Stimulated activated memory B cell treated with anti-CD40 and anti-IgM and Interleukin-4, amounts not matched to agents 10 μg/mL and 1 μg/mL and 100 μg/mL, for 72 hours (primary cell): Measurements from ENCODE around the gene ZBTB18.

Experiments used
- ATAC-seq: fragments of 150-1000 bp; cut with Tn5 transposase; 2 replicates; pipeline ENCODE4 v1.10.0; 2021
- H3K27ac Mint-ChIP-seq: one replicate; pipeline ENCODE4 v1.8.0; 2022; ENCODE audit warnings: mild to moderate bottlenecking, mixed read lengths
- H3K27me3 Mint-ChIP-seq: one replicate; pipeline ENCODE4 v1.8.0; 2022; ENCODE audit warnings: mixed read lengths
- H3K36me3 Mint-ChIP-seq: one replicate; pipeline ENCODE4 v1.8.0; 2022; ENCODE audit warnings: mixed read lengths
- H3K4me1 Mint-ChIP-seq: one replicate; pipeline ENCODE4 v1.8.0; 2022; ENCODE audit warnings: mixed read lengths
- H3K4me3 Mint-ChIP-seq: one replicate; pipeline ENCODE4 v1.8.0; 2022; ENCODE audit warnings: mild to moderate bottlenecking, moderate library complexity, mixed read lengths
- H3K9me3 Mint-ChIP-seq: one replicate; pipeline ENCODE4 v1.8.0; 2022; ENCODE audit warnings: mixed read lengths

Gene ZBTB18

GRCh38 chr1:244049162-244050013, 1.7 kb upstream of the ZBTB18 start:
- no peaks in the 10 kb centered on the region for H3K27me3 Mint-ChIP-seq
- no peaks in the 10 kb centered on the region for H3K9me3 Mint-ChIP-seq
- ATAC-seq, result peak; percentile 16
- no peak overlapping the region for H3K27ac Mint-ChIP-seq
- peaks cover 23% of the 10 kb centered on the region for H3K4me1 Mint-ChIP-seq
- no peaks in the 10 kb centered on the region for H3K36me3 Mint-ChIP-seq
- peak overlapping the region; percentile 84 for H3K4me3 Mint-ChIP-seq

GRCh38 chr1:244050014-244050834, 859 bp upstream of the ZBTB18 start:
- Mint-ChIP-seq H3K9me3 (no peaks in the 10 kb centered on the region), H3K36me3 (no peaks in the 10 kb centered on the region), H3K4me1 (peaks cover 17% of the 10 kb centered on the region), H3K27me3 (no peaks in the 10 kb centered on the region), H3K27ac (no peak overlapping the region), H3K4me3 (peak overlapping the region; percentile 84)
- no peak for ATAC-seq

GRCh38 chr1:244052016-244052727, 1.1 kb downstream of the ZBTB18 start:
- Mint-ChIP-seq H3K27me3 (no peaks in the 10 kb centered on the region), H3K27ac (no peak overlapping the region), H3K9me3 (no peaks in the 10 kb centered on the region), H3K36me3 (peaks cover 4% of the 10 kb centered on the region), H3K4me1 (peaks cover 2% of the 10 kb centered on the region), H3K4me3 (no peak overlapping the region)
- ATAC-seq, result no peak

GRCh38 chr1:244052728-244053312, 1.7 kb downstream of the ZBTB18 start:
- no peak overlapping the region for H3K27ac Mint-ChIP-seq
- ATAC-seq, result no peak
- peaks cover 9% of the 10 kb centered on the region for H3K36me3 Mint-ChIP-seq
- H3K27me3 Mint-ChIP-seq, result no peaks in the 10 kb centered on the region
- peaks cover 8% of the 10 kb centered on the region for H3K4me1 Mint-ChIP-seq
- no peak overlapping the region for H3K4me3 Mint-ChIP-seq
- H3K9me3 Mint-ChIP-seq, result no peaks in the 10 kb centered on the region

GRCh38 chr1:244053831-244054230, 2.7 kb downstream of the ZBTB18 start:
- peaks cover 9% of the 10 kb centered on the region for H3K36me3 Mint-ChIP-seq
- no peaks in the 10 kb centered on the region for H3K27me3 Mint-ChIP-seq
- H3K27ac Mint-ChIP-seq, result no peak overlapping the region
- H3K9me3 Mint-ChIP-seq, result no peaks in the 10 kb centered on the region
- H3K4me1 Mint-ChIP-seq, result peaks cover 9% of the 10 kb centered on the region
- no peak for ATAC-seq
- no peak overlapping the region for H3K4me3 Mint-ChIP-seq

- no peak overlapping the region for H3K4me3 Mint-ChIP-seq
- no peaks in the 10 kb centered on the region for H3K9me3 Mint-ChIP-seq
- H3K4me1 Mint-ChIP-seq, result peaks cover 9% of the 10 kb centered on the region
- ATAC-seq, result no peak
- peaks cover 9% of the 10 kb centered on the region for H3K36me3 Mint-ChIP-seq
- H3K27ac Mint-ChIP-seq, result no peak overlapping the region
- no peaks in the 10 kb centered on the region for H3K27me3 Mint-ChIP-seq
These were observed 3.3 kb downstream of the ZBTB18 start for GRCh38 chr1:244054247-244054923.

GRCh38 chr1:244054924-244055263, 3.8 kb downstream of the ZBTB18 start:
- no peak for ATAC-seq
- H3K4me3 Mint-ChIP-seq, result no peak overlapping the region
- H3K27ac Mint-ChIP-seq, result no peak overlapping the region
- peaks cover 9% of the 10 kb centered on the region for H3K36me3 Mint-ChIP-seq
- no peaks in the 10 kb centered on the region for H3K9me3 Mint-ChIP-seq
- H3K27me3 Mint-ChIP-seq, result no peaks in the 10 kb centered on the region
- peaks cover 9% of the 10 kb centered on the region for H3K4me1 Mint-ChIP-seq

GRCh38 chr1:244056577-244056976, 5.5 kb downstream of the ZBTB18 start:
- Mint-ChIP-seq H3K4me3 (no peak overlapping the region), H3K4me1 (peaks cover 9% of the 10 kb centered on the region), H3K27me3 (no peaks in the 10 kb centered on the region), H3K36me3 (peaks cover 9% of the 10 kb centered on the region), H3K27ac (no peak overlapping the region), H3K9me3 (no peaks in the 10 kb centered on the region)
- no peak for ATAC-seq

- Mint-ChIP-seq H3K9me3 (no peaks in the 10 kb centered on the region), H3K36me3 (peaks cover 9% of the 10 kb centered on the region), H3K27me3 (no peaks in the 10 kb centered on the region), H3K27ac (no peak overlapping the region), H3K4me1 (peaks cover 9% of the 10 kb centered on the region), H3K4me3 (no peak overlapping the region)
- ATAC-seq, result no peak
These were observed 6.6 kb downstream of the ZBTB18 start for GRCh38 chr1:244057474-244058385.

- H3K27me3 Mint-ChIP-seq, result no peaks in the 10 kb centered on the region
- peaks cover 15% of the 10 kb centered on the region for H3K4me1 Mint-ChIP-seq
- H3K4me3 Mint-ChIP-seq, result no peak overlapping the region
- no peak for ATAC-seq
- H3K36me3 Mint-ChIP-seq, result peaks cover 9% of the 10 kb centered on the region
- H3K27ac Mint-ChIP-seq, result no peak overlapping the region
- no peaks in the 10 kb centered on the region for H3K9me3 Mint-ChIP-seq
These were observed 9.0 kb downstream of the ZBTB18 start for GRCh38 chr1:244060117-244060516.

GRCh38 chr1:244060686-244061085, 9.6 kb downstream of the ZBTB18 start:
- no peak for ATAC-seq
- H3K9me3 Mint-ChIP-seq, result no peaks in the 10 kb centered on the region
- H3K4me3 Mint-ChIP-seq, result no peak overlapping the region
- peaks cover 9% of the 10 kb centered on the region for H3K36me3 Mint-ChIP-seq
- no peak overlapping the region for H3K27ac Mint-ChIP-seq
- H3K27me3 Mint-ChIP-seq, result no peaks in the 10 kb centered on the region
- H3K4me1 Mint-ChIP-seq, result peaks cover 15% of the 10 kb centered on the region

GRCh38 chr1:244062156-244062725, 11.2 kb downstream of the ZBTB18 start:
- Mint-ChIP-seq H3K36me3 (peaks cover 5% of the 10 kb centered on the region), H3K27me3 (no peaks in the 10 kb centered on the region), H3K4me1 (peaks cover 13% of the 10 kb centered on the region), H3K27ac (no peak overlapping the region), H3K4me3 (no peak overlapping the region), H3K9me3 (no peaks in the 10 kb centered on the region)
- no peak for ATAC-seq

GRCh38 chr1:244063498-244063897, 12.4 kb downstream of the ZBTB18 start:
- H3K27ac Mint-ChIP-seq, result no peak overlapping the region
- H3K4me3 Mint-ChIP-seq, result no peak overlapping the region
- no peaks in the 10 kb centered on the region for H3K36me3 Mint-ChIP-seq
- no peaks in the 10 kb centered on the region for H3K9me3 Mint-ChIP-seq
- peaks cover 6% of the 10 kb centered on the region for H3K4me1 Mint-ChIP-seq
- no peak for ATAC-seq
- H3K27me3 Mint-ChIP-seq, result no peaks in the 10 kb centered on the region
